Suprapubic skin (tissue), 3 donors: ENCODE measurements around the gene KAT7.
"Not testable (repeated sequence)": the region's sequence is repeated elsewhere in the genome, so short reads cannot be mapped to it uniquely, and the experiment has no call there.

ENCODE experiments used
- EP300 ChIP-seq: sonication (generic); formaldehyde crosslinking; IDR thresholded peaks from one replicate; pipeline ENCODE4 v1.6.1; 2017; ENCODE audit warnings: antibody characterized with exemption
- POLR2A ChIP-seq, 2 donors: fragments of 450-650 bp; IDR thresholded peaks; one replicate each; pipeline ENCODE4 v1.6.1; 2017; ENCODE audit warnings: antibody characterized with exemption in 2 of 2, mild to moderate bottlenecking in 2 of 2, moderate library complexity in 2 of 2
- TF ChIP-seq, protein P1 (sequence below), 2 donors: fragments of 200-600 bp in 1 of 2; fragments of 450-650 bp in 1 of 2; sonication (generic) in 1 of 2; IDR thresholded peaks; one replicate each; pipeline ENCODE4 v1.5.1; 2016 to 2019; ENCODE audit warnings: antibody characterized with exemption in 2 of 2, mild to moderate bottlenecking in 1 of 2, moderate library complexity in 1 of 2

DNA sequence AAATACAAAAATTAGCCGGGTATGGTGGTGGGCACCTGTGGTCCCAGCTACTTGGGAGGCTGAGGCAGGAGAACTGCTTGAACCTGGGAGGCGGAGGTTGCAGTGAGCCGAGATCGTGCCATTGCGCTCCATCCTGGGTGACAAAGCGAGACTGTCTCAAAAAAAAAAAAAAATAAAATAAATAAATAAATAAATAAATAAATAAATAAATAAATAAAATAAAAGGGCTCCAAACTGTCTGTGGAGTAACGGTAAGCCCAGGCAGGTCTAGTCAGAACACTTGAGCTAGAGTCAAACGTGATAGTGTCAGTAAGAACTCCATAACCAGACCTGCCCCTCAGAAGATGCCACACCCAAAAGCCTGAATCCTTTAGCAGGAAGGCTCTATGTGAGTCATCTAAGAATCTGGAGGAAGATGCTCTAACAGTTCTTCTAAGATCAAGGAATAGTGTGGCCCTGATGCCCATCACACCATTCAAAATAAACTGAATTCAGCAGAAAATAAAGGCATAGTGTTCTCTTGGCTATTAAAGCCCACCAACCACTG, 29.9 kb upstream of the KAT7 start:
- TF ChIP-seq, protein P1, sequence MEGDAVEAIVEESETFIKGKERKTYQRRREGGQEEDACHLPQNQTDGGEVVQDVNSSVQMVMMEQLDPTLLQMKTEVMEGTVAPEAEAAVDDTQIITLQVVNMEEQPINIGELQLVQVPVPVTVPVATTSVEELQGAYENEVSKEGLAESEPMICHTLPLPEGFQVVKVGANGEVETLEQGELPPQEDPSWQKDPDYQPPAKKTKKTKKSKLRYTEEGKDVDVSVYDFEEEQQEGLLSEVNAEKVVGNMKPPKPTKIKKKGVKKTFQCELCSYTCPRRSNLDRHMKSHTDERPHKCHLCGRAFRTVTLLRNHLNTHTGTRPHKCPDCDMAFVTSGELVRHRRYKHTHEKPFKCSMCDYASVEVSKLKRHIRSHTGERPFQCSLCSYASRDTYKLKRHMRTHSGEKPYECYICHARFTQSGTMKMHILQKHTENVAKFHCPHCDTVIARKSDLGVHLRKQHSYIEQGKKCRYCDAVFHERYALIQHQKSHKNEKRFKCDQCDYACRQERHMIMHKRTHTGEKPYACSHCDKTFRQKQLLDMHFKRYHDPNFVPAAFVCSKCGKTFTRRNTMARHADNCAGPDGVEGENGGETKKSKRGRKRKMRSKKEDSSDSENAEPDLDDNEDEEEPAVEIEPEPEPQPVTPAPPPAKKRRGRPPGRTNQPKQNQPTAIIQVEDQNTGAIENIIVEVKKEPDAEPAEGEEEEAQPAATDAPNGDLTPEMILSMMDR (IDR thresholded peaks at IDR 0.05), result not testable (repeated sequence)
- not testable (repeated sequence) for TF ChIP-seq POLR2A (IDR thresholded peaks at IDR 0.05); EP300
